Gastrocnemius medialis (tissue), 4 donors: ENCODE measurements around the gene SLFN5. TPM values are rescaled to one million over a fixed set of nuclear protein-coding genes. Genes with fewer than 3 reads are reported as not detected.

ENCODE experiments used
- ATAC-seq, 2 donors: fragments of 150-250 bp; one replicate each; pipeline ENCODE4 v1.9.1; 2016
- DNase-seq, 2 donors: peaks; one replicate each; pipeline ENCODE4 v3.0.0-alpha.2; 2019
- H3K27ac ChIP-seq, 4 donors: fragments of 200-600 bp; sonication (generic); 1 replicate in 1 of 4; 2 replicates in 3 of 4; pipeline ENCODE4 v1.5.1; 2016 to 2018; ENCODE audit warnings: mild to moderate bottlenecking in 2 of 4, moderate library complexity in 1 of 4
- H3K27me3 ChIP-seq, 3 donors: fragments of 200-600 bp; sonication (generic) in 2 of 3; 1 replicate in 1 of 3; 2 replicates in 2 of 3; pipeline versions ENCODE4 v1.5.1 to v1.6.0; 2016 to 2019; ENCODE audit warnings: mild to moderate bottlenecking in 1 of 3, moderate library complexity in 1 of 3
- H3K36me3 ChIP-seq, 2 donors: fragments of 200-600 bp; sonication (generic) in 1 of 2; one replicate each; pipeline ENCODE4 v1.5.1; 2017 to 2018
- H3K4me1 ChIP-seq, 2 donors: fragments of 200-600 bp; sonication (generic) in 1 of 2; one replicate each; pipeline ENCODE4 v1.5.1; 2016 to 2017; ENCODE audit warnings: mild to moderate bottlenecking in 2 of 2
- H3K4me3 ChIP-seq, 4 donors: fragments of 200-600 bp; sonication (generic) in 3 of 4; 1 replicate in 1 of 4; 2 replicates in 3 of 4; pipeline ENCODE4 v1.5.1; 2016 to 2019; ENCODE audit warnings: mild to moderate bottlenecking in 2 of 4
- H3K9me3 ChIP-seq, 3 donors: fragments of 200-600 bp; sonication (generic) in 2 of 3; 1 replicate in 1 of 3; 2 replicates in 2 of 3; pipeline ENCODE4 v1.5.1; 2016 to 2019
- POLR2A ChIP-seq, 2 donors: fragments of 450-650 bp; IDR thresholded peaks; one replicate each; pipeline ENCODE4 v1.6.1; 2017; ENCODE audit warnings: antibody characterized with exemption in 2 of 2, mild to moderate bottlenecking in 2 of 2, moderate library complexity in 2 of 2
- in situ Hi-C, 4 donors: fragments of 200-750 bp; cut with MboI; loops; one replicate each; pipeline versions ENCODE4 v1.15.0 to v1.8.0; 2017; ENCODE audit warnings: low sequenced_read_pairs in 4 of 4
- intact Hi-C: fragments of 100-400 bp; cut with DNase I; formaldehyde crosslinking; loops from one replicate; pipeline ENCODE4 v1.15.1; 2023; ENCODE audit warnings: low total_unique reads
- total RNA-seq, 4 donors: library from RNA; depleted of rRNA; stranded (reverse); fragments of >200 nt; gene quantifications; one replicate each; pipeline versions ENCODE4 v1.1.0 to v1.2.3, GENCODE V29; 2016
- TF ChIP-seq, protein P1 (sequence below), 5 experiments: fragments of 450-650 bp in 3 of 5; fragments of 200-600 bp in 2 of 5; sonication (generic) in 2 of 5; IDR thresholded peaks in 4 of 5; conservative IDR thresholded peaks in 1 of 5; 1 replicate in 4 of 5; 2 replicates in 1 of 5; pipeline ENCODE4 v1.5.1; 2016 to 2019; ENCODE audit warnings: antibody characterized with exemption in 5 of 5, mild to moderate bottlenecking in 3 of 5, moderate library complexity in 3 of 5

The SLFN5 gene
- total RNA-seq, 4 donors from 2014 or later: 25.3 to 79.3 (median 37.4) TPM

DNA sequence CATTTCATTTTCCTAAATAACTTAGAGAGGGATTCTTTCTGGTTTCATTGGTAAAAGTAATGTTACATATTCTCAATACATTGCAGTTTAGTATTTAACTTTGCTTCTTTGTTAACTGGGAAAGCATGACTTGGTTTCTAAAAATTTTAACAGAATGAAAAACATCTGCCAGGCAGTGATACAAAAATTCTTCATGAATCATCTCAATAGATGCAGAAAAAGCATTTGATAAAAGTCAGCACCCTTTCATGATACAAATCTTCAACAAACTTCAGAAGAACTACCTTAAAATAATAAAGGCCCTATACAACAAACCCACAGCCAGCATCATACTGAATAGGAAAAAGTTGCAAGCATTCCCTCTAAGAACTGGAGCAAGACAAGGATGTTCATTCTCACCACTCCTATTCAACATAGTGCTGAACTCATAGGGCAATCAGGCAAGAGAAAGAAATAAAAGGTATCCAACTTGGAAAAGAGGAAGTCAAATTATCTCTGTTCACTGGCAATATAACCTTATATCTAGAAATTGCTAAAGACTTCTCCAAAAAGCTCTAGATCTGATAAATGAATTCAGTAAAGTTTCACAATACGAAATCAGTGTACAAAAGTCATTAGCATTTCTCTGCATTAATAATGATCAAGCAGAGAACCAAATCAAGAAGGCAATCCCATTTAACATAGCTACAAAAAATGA, 50.4 kb downstream of the SLFN5 start:
- no peak for DNase-seq
- Histone ChIP-seq H3K36me3 (no peaks in the 10 kb centered on the region), H3K4me3 (no peak overlapping the region), H3K9me3 (no peaks in the 10 kb centered on the region), H3K4me1 (no peaks in the 10 kb centered on the region), H3K27me3 (peaks cover 0 to 5% (median 0%) of the 10 kb centered on the region in 3 donors), H3K27ac (no peak overlapping the region)
- TF ChIP-seq, protein P1, sequence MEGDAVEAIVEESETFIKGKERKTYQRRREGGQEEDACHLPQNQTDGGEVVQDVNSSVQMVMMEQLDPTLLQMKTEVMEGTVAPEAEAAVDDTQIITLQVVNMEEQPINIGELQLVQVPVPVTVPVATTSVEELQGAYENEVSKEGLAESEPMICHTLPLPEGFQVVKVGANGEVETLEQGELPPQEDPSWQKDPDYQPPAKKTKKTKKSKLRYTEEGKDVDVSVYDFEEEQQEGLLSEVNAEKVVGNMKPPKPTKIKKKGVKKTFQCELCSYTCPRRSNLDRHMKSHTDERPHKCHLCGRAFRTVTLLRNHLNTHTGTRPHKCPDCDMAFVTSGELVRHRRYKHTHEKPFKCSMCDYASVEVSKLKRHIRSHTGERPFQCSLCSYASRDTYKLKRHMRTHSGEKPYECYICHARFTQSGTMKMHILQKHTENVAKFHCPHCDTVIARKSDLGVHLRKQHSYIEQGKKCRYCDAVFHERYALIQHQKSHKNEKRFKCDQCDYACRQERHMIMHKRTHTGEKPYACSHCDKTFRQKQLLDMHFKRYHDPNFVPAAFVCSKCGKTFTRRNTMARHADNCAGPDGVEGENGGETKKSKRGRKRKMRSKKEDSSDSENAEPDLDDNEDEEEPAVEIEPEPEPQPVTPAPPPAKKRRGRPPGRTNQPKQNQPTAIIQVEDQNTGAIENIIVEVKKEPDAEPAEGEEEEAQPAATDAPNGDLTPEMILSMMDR (IDR thresholded peaks at IDR 0.05 in 4 of 5, conservative IDR thresholded peaks at IDR 0.05 in 1 of 5): no peak
- no peak for TF ChIP-seq POLR2A (IDR thresholded peaks at IDR 0.05)
- no peak for ATAC-seq
- in situ Hi-C loops (no loop called here), intact Hi-C loops (no loop called here)

DNA sequence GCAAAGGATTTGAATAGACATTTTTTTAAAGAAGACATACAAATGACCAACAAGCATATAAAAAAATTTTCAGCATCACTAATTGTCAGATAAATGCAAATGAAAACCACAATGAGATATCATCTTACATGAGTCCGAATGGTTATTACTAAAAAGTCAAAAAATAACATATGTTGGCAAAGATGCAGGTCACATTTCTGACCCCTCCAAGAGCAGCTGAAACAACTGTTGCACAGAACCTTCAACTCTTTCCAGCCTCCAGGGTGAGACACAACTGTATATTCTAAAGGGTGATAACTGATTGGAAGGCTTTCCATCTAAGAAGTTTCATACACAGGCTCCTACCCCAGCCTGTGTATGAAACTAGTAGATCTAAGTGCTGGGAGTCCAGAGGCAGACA, 51.9 kb downstream of the SLFN5 start:
- Histone ChIP-seq H3K36me3 (no peaks in the 10 kb centered on the region), H3K4me3 (no peak overlapping the region), H3K27me3 (no peaks in the 10 kb centered on the region), H3K4me1 (no peaks in the 10 kb centered on the region), H3K9me3 (no peaks in the 10 kb centered on the region), H3K27ac (no peak overlapping the region)
- intact Hi-C loops: no loop called here
- no peak for ATAC-seq
- in situ Hi-C loops: no loop called here
- DNase-seq: no peak
- TF ChIP-seq, protein P1 (IDR thresholded peaks at IDR 0.05 in 4 of 5, conservative IDR thresholded peaks at IDR 0.05 in 1 of 5): no peak
- no peak for TF ChIP-seq POLR2A (IDR thresholded peaks at IDR 0.05)

DNA sequence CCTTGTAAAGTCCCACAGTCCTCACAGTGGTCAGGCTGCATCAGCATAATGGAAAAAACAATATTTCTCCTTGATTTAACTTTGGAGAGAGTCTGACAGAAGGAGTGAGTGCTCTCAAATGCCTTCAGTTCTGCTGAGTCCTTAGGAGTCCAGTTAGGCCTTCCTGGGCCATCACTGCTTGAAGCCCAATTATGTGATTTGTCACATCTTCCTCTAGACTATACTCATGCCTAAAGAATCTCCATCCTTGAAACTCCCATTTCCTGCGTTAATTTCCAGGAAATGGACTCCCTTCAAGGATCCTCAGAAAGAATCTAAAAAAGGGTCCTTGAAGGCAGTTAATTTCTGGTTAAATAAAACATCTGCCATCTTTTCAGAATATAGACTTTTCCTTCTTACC, 52.8 kb downstream of the SLFN5 start:
- no peak for DNase-seq
- ATAC-seq: no peak
- Histone ChIP-seq H3K36me3 (no peaks in the 10 kb centered on the region), H3K27ac (no peak overlapping the region), H3K4me1 (no peaks in the 10 kb centered on the region), H3K4me3 (no peak overlapping the region), H3K9me3 (no peaks in the 10 kb centered on the region), H3K27me3 (no peaks in the 10 kb centered on the region)
- in situ Hi-C loops (no loop called here), intact Hi-C loops (no loop called here)
- TF ChIP-seq, protein P1 (IDR thresholded peaks at IDR 0.05 in 4 of 5, conservative IDR thresholded peaks at IDR 0.05 in 1 of 5): no peak
- no peak for TF ChIP-seq POLR2A (IDR thresholded peaks at IDR 0.05)

DNA sequence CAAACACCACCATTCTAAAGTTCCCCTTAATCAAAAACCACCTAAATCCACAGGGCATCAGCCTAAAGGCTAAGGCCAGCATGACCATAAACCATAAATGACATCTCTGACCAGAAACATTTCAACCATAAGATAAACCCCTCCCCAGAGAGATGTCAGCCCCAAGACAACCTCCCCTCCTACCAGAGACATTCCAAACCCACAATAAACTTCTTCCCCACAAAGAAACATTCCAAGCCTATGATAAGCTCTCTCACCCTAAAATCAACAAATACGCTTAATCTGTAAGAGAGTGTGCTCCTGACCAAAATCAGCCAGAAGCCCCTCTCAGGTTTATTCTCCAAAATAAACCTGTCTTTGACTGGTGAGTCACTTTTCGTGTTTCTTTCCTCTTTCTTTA, 54.8 kb downstream of the SLFN5 start:
- TF ChIP-seq, protein P1 (IDR thresholded peaks at IDR 0.05 in 4 of 5, conservative IDR thresholded peaks at IDR 0.05 in 1 of 5): no peak
- no peak for TF ChIP-seq POLR2A (IDR thresholded peaks at IDR 0.05)
- Histone ChIP-seq H3K4me1 (no peaks in the 10 kb centered on the region), H3K36me3 (no peaks in the 10 kb centered on the region), H3K4me3 (no peak overlapping the region), H3K27me3 (no peaks in the 10 kb centered on the region), H3K9me3 (no peaks in the 10 kb centered on the region), H3K27ac (no peak overlapping the region)
- in situ Hi-C loops: no loop called here
- no peak for DNase-seq
- intact Hi-C loops: no loop called here
- ATAC-seq: no peak

DNA sequence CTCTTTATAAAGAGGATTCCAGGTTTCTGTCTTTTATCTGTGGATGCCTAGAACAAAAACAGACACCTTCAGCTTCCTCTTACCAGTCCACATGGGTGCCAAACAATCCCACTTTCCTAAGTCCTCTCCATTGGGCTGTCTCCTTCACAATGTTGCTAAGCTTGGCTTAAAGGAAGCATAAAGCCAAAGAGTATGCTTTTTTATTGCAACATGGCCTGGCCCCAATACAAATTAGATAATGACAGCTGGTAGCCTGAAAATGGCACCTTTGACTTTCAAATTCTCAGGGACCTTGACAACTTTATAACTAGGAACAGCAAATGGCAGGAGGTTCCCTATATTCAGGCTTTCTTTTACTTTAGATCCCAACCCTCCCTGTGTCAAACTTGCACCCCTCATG, 55.8 kb downstream of the SLFN5 start:
- Histone ChIP-seq H3K27ac (no peak overlapping the region), H3K4me3 (no peak overlapping the region), H3K4me1 (no peaks in the 10 kb centered on the region), H3K27me3 (no peaks in the 10 kb centered on the region), H3K36me3 (no peaks in the 10 kb centered on the region), H3K9me3 (no peaks in the 10 kb centered on the region)
- in situ Hi-C loops: no loop called here
- intact Hi-C loops: no loop called here
- no peak for DNase-seq
- ATAC-seq: no peak
- no peak for TF ChIP-seq POLR2A (IDR thresholded peaks at IDR 0.05)
- TF ChIP-seq, protein P1 (IDR thresholded peaks at IDR 0.05 in 4 of 5, conservative IDR thresholded peaks at IDR 0.05 in 1 of 5): no peak
